Myocyte (in vitro differentiated cells): ENCODE results near the gene DDX51. TPM values are rescaled to one million over a fixed set of nuclear protein-coding genes. Genes with fewer than 3 reads are reported as not detected.

Experiments used
- DNase-seq: peaks from one replicate; pipeline ENCODE4 v3.0.0-alpha.2; 2012; ENCODE audit warnings: low read depth
- total RNA-seq: library from RNA; depleted of rRNA; stranded (reverse); fragments of >200 nt; gene quantifications from 2 replicates; pipeline ENCODE4 v1.2.3, GENCODE V29; 2014

DDX51 gene
- total RNA-seq, 1 donor from 2014 or later: 6.4 TPM

DNA sequence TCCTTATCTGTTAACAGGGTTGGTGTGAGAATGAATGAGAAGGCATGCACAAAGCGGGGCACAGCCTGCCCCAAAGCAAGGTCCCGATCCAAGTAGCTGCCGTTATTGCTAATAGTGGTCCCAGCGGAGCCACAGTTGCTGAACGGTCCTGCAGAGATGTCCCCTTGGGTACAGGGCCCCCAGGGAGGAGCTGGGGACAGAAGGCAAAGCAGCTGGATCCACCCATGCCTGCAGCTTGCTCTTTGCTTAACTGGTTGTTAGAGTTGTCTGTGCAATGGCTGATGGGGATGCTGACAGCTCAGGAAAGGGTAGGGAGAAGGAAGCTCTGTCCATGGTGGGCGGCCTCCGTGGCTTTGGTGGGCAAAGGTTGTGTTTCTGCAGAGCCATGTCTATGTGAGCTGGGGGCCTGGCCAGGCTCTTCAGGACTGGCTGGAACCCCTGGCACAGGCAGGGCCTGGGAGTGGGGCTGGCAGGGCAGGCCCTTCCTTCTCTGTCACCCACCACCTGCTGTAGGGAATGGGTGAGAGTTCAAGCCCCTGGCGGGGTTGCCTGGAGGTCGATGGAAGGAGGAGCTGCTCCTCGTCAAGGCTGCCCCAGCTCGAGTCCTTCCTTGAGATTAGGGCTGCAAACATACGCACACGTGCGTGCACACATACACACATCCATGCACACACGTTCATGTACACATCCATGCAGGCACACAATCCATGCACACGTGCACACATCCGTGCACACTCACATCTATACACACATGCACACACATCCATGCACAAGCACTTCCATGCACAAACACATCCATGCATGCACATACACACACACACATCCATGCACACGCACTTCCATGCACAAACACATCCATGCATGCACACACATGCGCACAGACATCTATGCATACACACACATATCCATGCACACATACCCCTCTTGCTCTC is 35.6 kb upstream of the DDX51 start:
- no peak for DNase-seq

DNA sequence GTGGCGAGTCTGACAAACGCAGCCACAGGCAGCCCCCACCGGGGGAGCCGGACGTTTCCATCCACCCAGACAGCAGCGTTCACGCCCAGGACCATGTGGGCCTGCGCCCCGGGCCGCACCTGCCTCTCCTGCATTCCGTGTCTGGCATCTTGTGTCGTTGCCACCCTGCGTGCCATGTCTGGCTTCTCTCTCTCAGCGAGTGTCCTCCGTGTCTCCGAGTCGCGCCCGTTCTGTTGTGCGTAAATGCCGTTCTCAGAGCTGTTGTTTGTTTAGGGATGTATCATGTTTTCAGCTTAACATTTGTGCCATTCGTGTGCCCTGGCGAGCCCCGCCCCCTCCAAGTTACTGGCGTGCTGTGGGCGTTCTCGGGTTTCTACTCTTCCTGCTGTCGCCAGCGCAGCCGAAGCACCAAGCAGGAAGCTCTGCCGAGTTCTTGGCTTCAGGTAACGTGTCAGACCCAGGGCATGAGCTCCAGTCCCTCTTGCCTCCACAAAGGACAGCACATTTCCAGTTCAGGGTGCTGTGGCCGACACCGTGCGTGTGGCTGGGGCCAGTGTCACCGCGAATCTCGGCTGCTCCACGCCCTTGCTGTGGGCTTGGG is 34.8 kb upstream of the DDX51 start:
- DNase-seq: no peak

DNA sequence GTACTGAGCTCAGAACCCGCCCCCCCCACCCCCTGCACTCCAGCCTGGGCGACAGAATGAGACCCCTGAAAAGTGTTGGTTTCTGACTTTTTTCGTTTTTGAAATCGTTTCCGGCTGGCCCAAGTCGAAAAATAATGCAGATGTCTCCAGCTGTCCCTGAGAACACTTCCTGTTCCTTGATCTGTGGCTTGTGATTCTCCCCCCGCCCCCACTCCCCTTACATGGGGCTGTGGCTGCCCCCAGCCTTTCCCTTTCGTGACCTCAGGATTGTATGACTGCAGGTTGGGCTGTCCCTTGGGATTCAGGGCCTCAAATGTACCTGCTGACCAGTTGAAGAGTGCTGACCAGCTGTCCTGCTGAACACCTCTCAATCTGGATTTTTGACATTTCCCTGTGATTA is 34.2 kb upstream of the DDX51 start:
- no peak for DNase-seq

DNA sequence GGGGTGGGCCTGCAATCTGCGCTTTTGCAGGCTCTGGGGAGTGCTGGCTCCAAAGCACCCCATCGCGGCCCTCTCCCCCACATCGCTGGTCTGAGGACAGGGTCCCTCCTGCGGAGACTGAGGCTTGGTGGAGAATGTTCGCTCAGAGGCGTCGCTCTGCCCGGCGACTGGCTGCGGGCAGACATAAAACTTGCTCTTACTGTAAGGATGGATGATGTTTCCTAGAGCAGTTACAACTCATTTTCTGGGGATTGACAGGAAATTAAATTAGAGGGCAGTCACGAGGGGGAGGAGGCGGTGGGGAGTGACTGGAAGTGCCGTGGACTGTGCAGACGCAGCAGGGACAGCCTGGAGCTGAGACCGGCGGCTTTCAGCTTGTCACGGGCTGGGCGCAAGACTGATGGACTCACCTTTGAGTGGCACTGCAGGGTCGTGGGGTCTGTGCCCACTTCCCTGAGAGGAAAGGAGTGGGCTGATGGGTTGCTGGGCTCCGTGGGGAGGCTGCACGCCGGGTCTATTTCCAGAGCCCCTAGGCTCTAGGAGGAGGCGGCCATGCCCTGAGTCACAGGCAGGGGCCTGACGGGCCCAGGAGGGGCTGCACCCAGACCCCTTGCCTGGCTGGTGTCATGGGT is 32.9 kb upstream of the DDX51 start:
- DNase-seq: no peak

DNA sequence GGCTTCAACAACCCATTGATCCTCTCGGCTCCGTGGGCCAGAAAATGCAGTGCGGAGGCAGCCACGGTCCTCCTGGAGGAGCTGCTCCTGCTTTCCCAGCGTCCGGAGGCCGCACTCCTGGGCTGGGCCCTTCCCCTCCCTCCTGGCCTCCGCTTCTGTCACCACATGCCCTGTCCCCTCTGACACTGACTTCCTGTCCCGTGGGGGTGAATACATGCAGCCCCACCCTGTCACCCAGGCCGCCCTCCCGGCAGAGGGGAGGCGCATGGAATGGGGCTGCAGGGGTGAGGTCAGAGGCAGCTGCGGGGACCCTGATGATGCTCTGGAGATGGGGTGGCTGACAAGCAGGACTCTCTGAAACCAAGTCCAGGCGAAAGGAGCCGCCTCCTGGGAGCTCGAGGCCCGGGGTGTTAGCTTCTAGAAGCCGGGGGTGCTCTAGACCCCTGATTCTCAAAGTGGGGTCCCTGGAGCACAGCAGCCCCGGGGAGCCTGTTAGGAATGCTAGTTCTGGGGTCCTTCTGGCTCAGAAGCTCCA is 32.3 kb upstream of the DDX51 start:
- no peak for DNase-seq

DNA sequence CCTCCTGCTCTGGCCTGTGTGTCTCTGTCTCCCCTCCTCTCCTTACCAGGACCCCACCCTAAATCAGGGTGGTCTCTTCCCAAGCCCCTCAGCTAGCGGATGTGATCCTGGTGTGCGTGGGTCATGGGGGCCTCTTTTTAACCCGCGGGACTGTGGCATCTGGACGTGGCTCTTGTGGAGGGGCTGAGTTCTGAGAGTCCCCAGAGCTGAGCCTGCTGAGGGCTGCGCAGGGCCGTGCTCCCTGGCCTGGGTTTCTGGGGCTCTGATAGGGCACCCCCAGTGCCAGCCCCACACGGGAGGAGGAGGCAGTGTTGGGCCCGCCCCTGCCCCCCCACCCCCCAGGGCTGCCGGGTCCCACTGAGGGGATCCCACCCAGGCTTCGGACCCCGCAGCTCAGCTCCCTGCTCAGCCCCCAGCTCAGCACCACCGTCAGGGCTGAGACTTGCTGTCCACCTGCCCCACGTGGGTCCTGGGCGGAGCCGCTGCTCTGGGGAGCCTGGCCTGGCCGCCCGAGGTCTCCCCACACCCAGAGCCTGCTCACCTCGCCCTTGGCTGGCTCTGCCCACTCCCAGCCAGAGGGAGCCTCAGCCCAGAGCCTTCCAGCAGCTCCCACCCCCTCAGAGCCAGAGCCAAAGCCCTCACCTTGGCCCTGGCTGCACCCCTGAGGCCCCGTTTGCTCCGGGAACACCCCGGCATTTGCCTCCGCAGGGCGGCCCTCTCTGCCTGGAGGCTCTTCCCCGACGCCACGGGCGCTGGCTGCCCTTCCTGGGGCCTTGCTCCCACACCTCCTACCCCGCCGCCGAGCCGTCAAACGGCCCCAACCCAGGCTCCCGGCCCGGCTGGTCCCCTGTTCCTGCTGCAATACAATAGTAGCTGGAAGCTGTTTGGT is 31.6 kb upstream of the DDX51 start:
- DNase-seq: no peak

DNA sequence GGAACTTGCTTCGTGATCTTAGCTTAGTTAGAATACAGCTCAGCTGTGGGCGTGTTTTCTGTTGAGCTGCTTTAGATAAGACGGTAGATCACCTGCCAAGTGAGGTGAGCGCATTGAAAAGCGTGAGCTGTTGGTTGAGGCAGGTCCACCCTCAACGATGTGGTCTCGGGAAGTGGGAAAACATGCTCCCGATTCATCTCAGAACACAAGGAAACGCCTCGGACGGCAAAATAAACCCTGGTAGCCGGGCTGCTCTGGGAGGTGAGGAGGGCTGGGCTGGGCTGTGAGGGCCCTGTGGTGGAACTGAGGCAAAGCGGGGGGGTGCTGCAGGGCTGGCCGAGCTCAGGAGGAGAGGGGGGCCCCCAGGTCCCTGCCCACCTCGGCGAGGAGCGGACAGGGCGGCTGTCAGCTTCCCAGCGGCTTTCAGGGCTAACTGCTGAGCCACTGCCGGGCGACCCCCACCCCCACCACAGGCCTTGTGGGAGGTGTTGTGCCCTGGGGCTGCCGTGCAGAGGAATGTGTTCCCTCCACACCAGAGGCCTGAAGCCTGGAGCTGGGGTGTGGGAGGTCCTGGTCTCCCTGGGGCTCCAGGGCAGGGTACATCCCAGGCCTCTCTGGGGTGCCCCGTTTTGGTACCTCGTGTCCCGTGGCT is 30.8 kb upstream of the DDX51 start:
- DNase-seq: no peak

DNA sequence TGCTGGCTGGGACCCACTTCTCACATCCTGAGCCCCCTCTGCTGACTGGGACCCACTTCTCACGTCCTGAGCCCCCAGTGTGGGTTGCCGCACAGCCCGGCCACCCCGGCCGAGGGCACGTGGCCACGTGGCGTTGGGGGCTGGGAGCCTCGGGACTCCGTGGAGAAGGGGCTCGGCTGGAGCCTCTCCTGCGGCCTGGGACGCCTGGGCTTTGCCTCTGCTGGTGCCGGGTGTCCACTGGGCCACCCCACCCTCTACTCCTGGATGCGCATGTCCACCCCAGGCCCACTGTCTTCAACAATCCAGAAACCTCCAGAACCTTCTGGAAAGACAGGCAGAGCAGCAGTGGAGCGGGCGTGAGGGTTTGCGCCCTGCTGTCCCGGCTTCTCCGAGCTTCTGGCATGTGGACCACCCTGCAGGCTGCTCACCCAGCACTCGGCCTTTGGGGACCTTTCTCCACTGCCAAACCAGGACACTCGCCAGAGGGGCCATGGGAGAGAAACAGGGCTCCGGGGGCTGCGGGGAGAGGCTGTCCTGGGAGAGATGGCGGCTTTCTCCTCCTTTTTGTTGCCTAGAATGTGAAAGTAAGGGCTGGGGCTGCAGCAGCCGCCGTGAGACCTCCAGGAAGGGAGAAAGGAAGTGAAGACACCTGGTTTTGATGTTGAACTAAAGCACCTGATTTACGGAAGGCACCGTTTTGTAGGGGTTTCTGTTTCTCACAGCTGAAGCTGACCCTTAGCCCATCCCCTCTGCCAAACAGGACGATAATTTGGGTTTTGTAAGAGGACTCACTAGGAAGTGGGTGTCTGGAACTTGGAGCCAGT is 30.1 kb upstream of the DDX51 start:
- no peak for DNase-seq

DNA sequence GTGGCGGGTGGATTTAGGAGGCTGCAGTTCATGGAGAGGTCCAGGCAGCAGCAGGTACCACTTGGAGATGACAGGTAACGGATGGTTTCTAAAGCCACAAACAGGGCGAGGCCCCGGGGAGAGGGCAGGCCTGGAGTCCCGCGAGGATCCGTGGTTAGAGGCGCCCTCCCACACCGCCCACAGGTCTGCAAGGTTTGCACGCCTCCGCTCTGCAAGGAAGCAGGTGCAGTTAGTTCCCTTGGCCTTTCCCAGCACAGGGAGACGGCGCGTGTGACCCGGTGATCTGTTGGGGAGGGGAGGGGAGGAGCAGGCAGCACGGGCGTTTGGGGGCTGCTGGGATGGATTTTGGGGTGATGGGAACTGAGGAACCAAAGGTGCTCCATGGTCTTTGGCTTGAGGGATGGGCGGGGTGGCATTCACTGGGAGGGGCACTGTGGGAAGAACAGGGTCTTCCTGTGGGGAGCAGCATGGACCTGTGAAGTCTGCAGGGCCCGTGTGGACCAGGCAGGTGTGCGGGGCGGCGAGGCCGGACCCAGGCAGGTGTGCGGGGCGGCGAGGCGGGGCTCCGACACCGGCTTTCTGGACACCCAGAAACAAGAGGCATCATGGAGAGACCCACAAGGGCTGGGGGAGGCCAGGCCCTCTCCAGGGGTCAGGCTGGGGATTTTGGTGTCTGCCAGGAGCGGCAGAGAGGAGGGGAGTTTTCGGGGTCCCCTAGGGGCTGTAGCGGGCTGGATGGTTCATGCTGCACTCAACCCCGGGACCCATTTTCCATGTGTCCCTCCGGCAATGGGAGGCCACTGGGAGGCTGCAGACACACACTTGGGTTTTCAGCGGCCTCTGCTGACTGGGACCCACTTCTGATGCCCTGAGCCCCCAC is 29.3 kb upstream of the DDX51 start:
- no peak for DNase-seq

DNA sequence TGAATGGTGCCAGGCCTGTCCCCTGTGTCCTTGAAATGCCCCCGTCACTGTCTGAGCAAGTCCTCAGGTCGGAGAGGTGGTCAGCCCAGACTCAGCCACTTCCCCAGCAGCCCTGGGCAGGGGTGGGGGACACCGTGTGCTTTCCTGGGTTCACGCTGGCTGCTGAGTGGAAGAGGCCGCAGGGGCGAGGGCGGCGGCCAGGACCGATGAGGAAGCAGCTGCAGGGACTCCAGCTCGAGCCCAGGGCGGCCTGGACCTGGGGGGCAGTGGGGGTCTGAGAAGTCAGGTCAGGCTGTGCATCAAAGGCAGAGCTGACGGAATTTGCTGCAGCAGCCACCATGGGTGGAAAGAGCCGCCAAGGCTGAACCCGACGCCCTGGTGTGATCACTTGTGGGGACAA is 28.5 kb upstream of the DDX51 start:
- no peak for DNase-seq

DNA sequence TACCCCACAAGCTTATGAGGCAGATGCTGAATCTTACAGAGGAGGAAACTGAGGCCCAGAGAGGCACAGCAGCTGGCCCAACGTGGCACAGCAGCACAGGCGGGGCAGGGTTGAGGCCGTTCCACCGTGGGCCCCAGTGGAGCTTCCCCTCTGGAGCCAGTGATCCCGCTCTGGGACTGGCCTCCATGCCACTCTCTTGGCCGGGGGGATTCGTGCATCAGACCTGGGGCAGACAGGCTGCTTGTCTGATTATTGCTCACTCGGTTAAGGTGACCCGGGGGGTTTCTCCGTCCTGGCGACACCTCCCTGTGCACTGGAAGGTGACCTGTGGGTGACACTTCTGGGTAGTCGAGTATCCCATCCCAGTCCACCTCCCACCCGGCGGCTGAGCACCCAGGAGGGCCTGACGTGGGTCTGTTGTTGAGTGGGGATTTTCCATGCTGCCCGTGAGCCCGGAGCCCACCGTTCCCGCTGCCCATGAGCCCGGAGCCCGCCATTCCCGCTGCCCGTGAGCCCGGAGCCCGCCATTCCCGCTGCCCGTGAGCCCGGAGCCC is 27.9 kb upstream of the DDX51 start:
- no peak for DNase-seq

DNA sequence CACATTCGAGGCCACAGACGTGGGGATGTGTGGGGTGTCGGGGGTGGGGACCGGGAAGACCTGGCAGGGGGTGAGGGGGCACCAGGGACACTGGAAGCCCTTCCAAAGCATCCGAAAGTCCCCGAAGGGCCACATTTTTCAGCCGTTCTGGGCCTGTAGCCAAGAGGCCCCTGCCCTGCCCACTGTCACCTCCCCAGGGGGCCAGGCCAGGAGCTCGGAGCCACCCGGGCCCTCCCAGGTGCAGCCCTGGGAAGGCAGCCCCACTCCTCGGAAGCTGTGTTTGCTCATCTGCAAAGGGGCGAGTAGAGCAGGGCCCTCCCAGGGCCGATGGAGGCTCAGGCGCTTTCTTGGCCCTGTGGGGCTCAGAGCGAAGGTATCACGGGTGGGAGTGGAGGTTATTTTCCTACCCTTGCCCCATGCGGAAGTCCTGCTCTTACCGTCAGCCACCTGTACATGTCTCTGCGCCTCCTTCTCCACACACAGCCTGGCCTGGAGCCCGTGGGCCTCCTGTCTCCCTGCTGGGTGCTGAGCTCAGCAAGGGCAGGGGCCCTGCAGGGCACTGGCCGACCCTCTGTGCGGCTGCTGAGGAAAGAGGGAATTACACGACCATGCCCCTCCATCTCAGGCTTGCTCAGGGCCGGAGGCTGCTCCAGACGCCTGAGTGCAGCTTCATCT is 27.3 kb upstream of the DDX51 start:
- no peak for DNase-seq

DNA sequence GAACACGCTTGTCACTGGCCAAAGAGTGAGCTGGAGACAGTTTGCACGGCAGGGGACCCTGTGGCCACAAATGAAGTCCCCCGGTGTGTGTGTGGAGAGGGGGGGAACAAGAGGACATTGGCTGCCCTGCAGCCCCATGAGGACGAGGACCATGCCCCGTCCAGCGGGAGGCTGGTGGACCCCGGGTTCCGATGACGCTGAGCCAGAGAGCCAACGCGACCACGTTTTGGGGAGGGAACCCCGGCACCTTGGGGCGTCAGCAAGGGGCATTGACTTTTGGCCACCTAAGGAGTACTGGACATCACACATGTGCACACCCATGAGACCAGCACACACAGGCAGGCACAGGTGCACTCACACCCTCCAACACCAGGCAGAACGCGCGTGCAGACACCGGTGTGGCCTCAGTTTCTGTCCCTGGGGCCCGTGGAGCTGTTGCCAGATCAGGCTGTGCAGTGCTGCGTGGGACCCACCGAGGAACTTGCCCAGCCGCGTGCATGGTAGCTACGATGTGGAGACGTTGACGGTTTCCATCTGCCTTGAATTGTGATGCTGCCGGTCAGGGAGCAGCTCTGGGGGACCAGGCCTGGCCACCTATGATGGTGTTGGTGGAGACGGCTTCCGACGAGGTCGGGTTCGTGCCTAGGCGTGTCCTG is 26.6 kb upstream of the DDX51 start:
- DNase-seq: no peak

DNA sequence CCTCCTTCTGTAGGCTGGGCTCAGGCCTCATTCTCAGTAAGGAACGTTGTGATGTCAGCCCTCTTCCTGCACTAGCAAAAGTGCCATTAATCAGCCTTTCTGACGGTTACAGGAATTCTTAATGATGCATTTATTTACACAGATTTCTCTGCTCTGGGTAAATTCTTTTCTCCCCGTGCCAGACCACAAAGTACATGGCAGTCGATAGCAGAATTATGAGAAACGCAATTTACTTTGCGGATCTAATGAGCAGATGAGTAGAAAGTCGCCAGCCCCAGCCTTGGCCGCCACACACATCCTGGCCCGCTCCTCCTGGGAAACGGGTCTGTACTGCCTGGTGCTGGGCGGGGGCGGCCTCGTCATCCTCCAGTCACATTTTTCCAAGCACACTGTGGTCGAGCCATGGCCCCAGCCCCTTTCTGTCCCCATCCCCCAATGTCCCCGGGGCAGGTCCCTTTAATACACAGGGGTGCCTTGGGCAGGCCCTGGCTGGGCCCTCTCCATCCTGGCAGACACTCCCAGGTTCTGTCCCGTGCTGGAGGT is 26.0 kb upstream of the DDX51 start:
- no peak for DNase-seq

DNA sequence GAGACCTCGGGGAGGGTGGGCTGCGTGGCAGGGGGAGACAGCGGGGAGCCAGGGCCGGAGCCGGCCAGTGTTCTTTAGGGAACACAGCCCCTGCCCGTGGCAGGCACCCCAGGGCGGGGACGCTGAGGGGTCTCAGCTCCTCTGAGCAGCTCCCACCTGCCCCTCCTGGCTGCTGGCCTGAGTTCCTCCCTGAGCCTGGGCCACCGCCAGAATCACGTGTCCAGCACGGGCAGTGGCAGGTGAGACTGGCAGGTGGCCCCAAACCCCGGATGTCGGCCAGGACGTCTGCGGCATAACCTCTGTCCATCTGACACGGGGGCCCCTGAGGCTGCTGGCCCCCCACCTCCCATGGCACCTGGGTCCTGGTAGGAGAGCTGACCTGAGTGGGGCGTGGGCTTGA is 25.3 kb upstream of the DDX51 start:
- no peak for DNase-seq

DNA sequence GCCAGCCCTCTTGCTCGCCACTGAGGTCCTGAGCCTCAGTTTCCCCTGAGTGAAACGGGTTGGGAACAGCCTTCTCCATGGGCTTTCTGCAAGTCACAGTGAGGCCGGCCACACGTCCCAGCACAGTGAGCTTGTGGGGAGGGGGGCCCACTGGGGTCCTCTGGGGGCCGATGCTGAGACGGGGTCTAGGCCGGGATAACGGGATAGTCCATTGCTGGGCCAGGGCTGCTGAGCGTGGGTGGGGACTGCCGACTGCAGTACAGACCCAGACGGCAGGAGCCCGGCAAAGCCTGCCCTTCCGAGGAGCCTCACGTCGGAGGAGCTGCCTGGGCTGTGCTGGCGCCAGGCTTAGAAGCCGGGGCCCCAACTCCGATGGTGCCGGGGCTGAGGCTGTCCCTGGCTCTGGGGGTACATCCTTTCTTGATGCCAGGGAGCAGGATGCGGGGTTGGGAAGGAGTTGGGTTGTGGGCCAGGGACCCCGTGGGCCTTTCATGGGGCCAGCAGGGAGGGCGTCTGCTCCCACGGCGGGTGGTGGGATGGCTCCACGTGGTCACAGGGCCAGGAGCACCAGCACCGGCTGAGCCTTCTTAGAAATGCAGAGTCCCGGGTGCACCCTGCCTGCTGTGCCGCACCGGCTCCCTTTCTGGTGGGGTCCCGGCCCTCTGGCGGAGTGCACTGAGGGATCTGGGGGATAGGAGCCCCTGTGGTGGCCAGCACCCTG is 24.4 kb upstream of the DDX51 start:
- no peak for DNase-seq
